H1 (cell line): ENCODE results near the gene APOC3. TPM values are rescaled to one million over a fixed set of nuclear protein-coding genes. Genes with fewer than 3 reads are reported as not detected.

Experiments used
- CTCF ChIA-PET: fragments of 300-600 bp; sonication (Branson Sonifier 250); formaldehyde crosslinking; loops from one replicate; lab custom pipeline; 2021; ENCODE audit not compliant: partially characterized antibody; lab: Charles Lee
- POLR2A ChIA-PET: fragments of 300-600 bp; sonication (Branson Sonifier 250); formaldehyde crosslinking; loops from one replicate; lab custom pipeline; 2021; ENCODE audit warnings: inconsistent platforms; ENCODE audit not compliant: partially characterized antibody; lab: Charles Lee
- DNase-seq, 2 experiments: peaks; one replicate each; pipeline versions ENCODE4 v3.0.0 to v3.0.0-alpha.2; 2010 to 2022; ENCODE audit warnings: low spot score in 2 of 2, low read depth in 1 of 2, mixed read lengths in 1 of 2
- FAIRE-seq: peaks from 2 replicates; lab custom pipeline; 2011; peaks lifted over from hg19 to GRCh38; lab: Jason Lieb, UNC
- H2AFZ ChIP-seq: 2 replicates; pipeline ENCODE4 v1.8.1; 2012; ENCODE audit warnings: low read length, inconsistent platforms
- H2AK5ac ChIP-seq: 2 replicates; pipeline ENCODE4 v1.6.1; 2013; ENCODE audit warnings: low read depth, low read length
- H2BK120ac ChIP-seq: replicated peaks from 2 replicates; pipeline ENCODE3; 2013; ENCODE audit warnings: low read depth, low read length, inconsistent platforms
- H2BK12ac ChIP-seq: 2 replicates; pipeline ENCODE4 v1.6.1; 2013; ENCODE audit warnings: low read depth, low read length
- H2BK15ac ChIP-seq: 2 replicates; pipeline ENCODE4 v1.6.1; 2013; ENCODE audit warnings: low read length
- H2BK20ac ChIP-seq: 2 replicates; pipeline ENCODE4 v1.6.1; 2013; ENCODE audit warnings: low read length
- H2BK5ac ChIP-seq: 2 replicates; pipeline ENCODE4 v1.6.1; 2013; ENCODE audit warnings: low read depth, low read length
- H3K14ac ChIP-seq: 2 replicates; pipeline ENCODE4 v1.6.1; 2013; ENCODE audit warnings: inconsistent platforms; ENCODE audit not compliant: insufficient read length
- H3K18ac ChIP-seq: 2 replicates; pipeline ENCODE4 v1.6.1; 2013; ENCODE audit warnings: low read length; ENCODE audit errors: extremely low read depth
- H3K23ac ChIP-seq: 2 replicates; pipeline ENCODE4 v1.6.1; 2013; ENCODE audit warnings: inconsistent platforms; ENCODE audit not compliant: insufficient read length
- H3K23me2 ChIP-seq: 2 replicates; pipeline ENCODE4 v1.6.1; 2013; ENCODE audit warnings: low read depth, low read length
- H3K27ac ChIP-seq: 2 replicates; pipeline ENCODE4 v1.6.1; 2011; ENCODE audit warnings: low read depth, low read length, inconsistent platforms
- H3K27me3 ChIP-seq, 4 experiments: replicated peaks in 1 of 4; 1 replicate in 1 of 4; 2 replicates in 3 of 4; pipeline versions ENCODE4 v1.6.1 to v1.8.1; 2011 to 2013; ENCODE audit warnings: low read length in 3 of 4, mild to moderate bottlenecking in 3 of 4, inconsistent platforms in 2 of 4, mixed read lengths in 2 of 4, moderate library complexity in 1 of 4; ENCODE audit not compliant: control insufficient read depth in 3 of 4, insufficient read depth in 3 of 4; ENCODE audit errors: extremely low read depth in 1 of 4
- H3K36me3 ChIP-seq, 4 experiments: 2 replicates each; pipeline versions ENCODE4 v1.6.1 to v1.8.1; 2011 to 2013; ENCODE audit warnings: mild to moderate bottlenecking in 4 of 4, low read length in 3 of 4, moderate library complexity in 2 of 4, control low read depth in 1 of 4, inconsistent platforms in 1 of 4; ENCODE audit not compliant: insufficient read depth in 4 of 4, control insufficient read depth in 2 of 4
- H3K4ac ChIP-seq: replicated peaks from 2 replicates; pipeline ENCODE3; 2013; ENCODE audit warnings: low read length, low read depth, mixed read lengths, inconsistent platforms; ENCODE audit not compliant: insufficient read length
- H3K4me1 ChIP-seq, 4 experiments: replicated peaks in 1 of 4; 1 replicate in 1 of 4; 2 replicates in 3 of 4; pipeline versions ENCODE4 v1.6.1 to v1.8.1; 2011 to 2013; ENCODE audit warnings: low read length in 3 of 4, inconsistent platforms in 2 of 4, mixed read lengths in 1 of 4; ENCODE audit not compliant: insufficient read depth in 4 of 4, control insufficient read depth in 3 of 4
- H3K4me2 ChIP-seq, 2 experiments: 2 replicates each; pipeline versions ENCODE4 v1.6.1 to v1.8.1; 2011 to 2013; ENCODE audit warnings: low read depth in 2 of 2, low read length in 2 of 2, control low read depth in 1 of 2, inconsistent platforms in 1 of 2, mild to moderate bottlenecking in 1 of 2; ENCODE audit not compliant: insufficient read depth in 1 of 2
- H3K4me3 ChIP-seq, 4 experiments: fragments of 200-600, 300-600 bp in 1 of 4; sonication (generic), shearing (Covaris generic), sonication (Bioruptor Twin) in 1 of 4; 2 replicates each; pipeline versions ENCODE4 v1.5.1 to v1.8.1; 2011 to 2016; ENCODE audit warnings: low read length in 4 of 4, low read depth in 3 of 4, control low read depth in 2 of 4, inconsistent platforms in 2 of 4, mild to moderate bottlenecking in 2 of 4, mixed read lengths in 1 of 4, moderate library complexity in 1 of 4; ENCODE audit not compliant: insufficient read depth in 2 of 4; ENCODE audit errors: extremely low read depth in 1 of 4
- H3K56ac ChIP-seq: replicated peaks from 2 replicates; pipeline ENCODE3; 2013; ENCODE audit warnings: low read depth, mild to moderate bottlenecking, mixed read lengths, low read length, inconsistent platforms; ENCODE audit not compliant: insufficient read length
- H3K79me1 ChIP-seq: 2 replicates; pipeline ENCODE4 v1.6.1; 2013; ENCODE audit warnings: low read depth, low read length, control low read depth
- H3K79me2 ChIP-seq, 2 experiments: 2 replicates each; pipeline versions ENCODE4 v1.6.1 to v1.8.1; 2012 to 2013; ENCODE audit warnings: low read length in 2 of 2, mild to moderate bottlenecking in 2 of 2, inconsistent platforms in 1 of 2; ENCODE audit not compliant: insufficient read depth in 2 of 2, control insufficient read depth in 1 of 2
- H3K9ac ChIP-seq, 4 experiments: replicated peaks in 1 of 4; 1 replicate in 1 of 4; 2 replicates in 3 of 4; pipeline versions ENCODE4 v1.6.1 to v1.8.1; 2011 to 2013; ENCODE audit warnings: low read depth in 3 of 4, low read length in 3 of 4, control low read depth in 2 of 4, mild to moderate bottlenecking in 2 of 4, moderate library complexity in 2 of 4, inconsistent platforms in 1 of 4; ENCODE audit errors: extremely low read depth in 1 of 4
- H3K9me3 ChIP-seq, 2 experiments: 2 replicates each; pipeline versions ENCODE4 v1.6.1 to v1.8.1; 2012 to 2013; ENCODE audit warnings: mild to moderate bottlenecking in 2 of 2, moderate library complexity in 2 of 2, control low read depth in 1 of 2, inconsistent platforms in 1 of 2, low read depth in 1 of 2, low read length in 1 of 2, mixed read lengths in 1 of 2; ENCODE audit not compliant: insufficient read depth in 2 of 2
- H4K20me1 ChIP-seq, 2 experiments: replicated peaks in 1 of 2; 2 replicates each; pipeline versions ENCODE3 to v1.8.1; 2011 to 2013; ENCODE audit warnings: inconsistent platforms in 2 of 2, low read length in 2 of 2, mild to moderate bottlenecking in 1 of 2; ENCODE audit not compliant: insufficient read depth in 2 of 2, control insufficient read depth in 1 of 2
- H4K5ac ChIP-seq: 2 replicates; pipeline ENCODE4 v1.6.1; 2013; ENCODE audit warnings: low read length, low read depth, mixed read lengths, inconsistent platforms; ENCODE audit not compliant: insufficient read length
- H4K8ac ChIP-seq: 2 replicates; pipeline ENCODE4 v1.8.0; 2013; ENCODE audit warnings: mild to moderate bottlenecking, moderate library complexity, low read length, inconsistent platforms; ENCODE audit not compliant: insufficient read depth; ENCODE audit errors: extremely low read depth
- H4K91ac ChIP-seq: replicated peaks from 2 replicates; pipeline ENCODE3; 2013; ENCODE audit warnings: low read length, mixed read lengths, inconsistent platforms; ENCODE audit not compliant: insufficient read length
- CTCF ChIP-seq, 3 experiments: IDR thresholded peaks; 1 replicate in 2 of 3; 2 replicates in 1 of 3; pipeline versions ENCODE4 v1.5.1 to v1.6.1; 2011; ENCODE audit warnings: low read length in 3 of 3, mild to moderate bottlenecking in 3 of 3, inconsistent platforms in 2 of 3, low read depth in 1 of 3, moderate library complexity in 1 of 3; ENCODE audit not compliant: insufficient read depth in 1 of 3; ENCODE audit errors: control extremely low read depth in 1 of 3
- HDAC2 ChIP-seq, 2 experiments: fragments of 300-600 bp in 1 of 2; sonication (generic) in 1 of 2; IDR thresholded peaks; 2 replicates each; pipeline ENCODE4 v1.6.1; 2011 to 2012; ENCODE audit warnings: low read depth in 2 of 2, low read length in 2 of 2, mild to moderate bottlenecking in 2 of 2, moderate library complexity in 2 of 2, borderline replicate concordance in 1 of 2, inconsistent platforms in 1 of 2
- KDM4A ChIP-seq: IDR thresholded peaks from one replicate; pipeline ENCODE4 v1.7.1; 2012; ENCODE audit warnings: low read depth, mild to moderate bottlenecking, moderate library complexity, low read length, inconsistent platforms; ENCODE audit not compliant: severe bottlenecking
- SIN3A ChIP-seq, 2 experiments: IDR thresholded peaks in 1 of 2; conservative IDR thresholded peaks in 1 of 2; 2 replicates each; pipeline ENCODE4 v1.6.1; 2011 to 2012; ENCODE audit warnings: low read length in 2 of 2, improper control_type of control experiment in 1 of 2, low read depth in 1 of 2, mild to moderate bottlenecking in 1 of 2
- SIRT6 ChIP-seq: IDR thresholded peaks from one replicate; pipeline ENCODE4 v1.7.1; 2012; ENCODE audit warnings: low read length, inconsistent platforms
- TAF1 ChIP-seq: IDR thresholded peaks from 2 replicates; pipeline ENCODE4 v1.6.1; 2011; ENCODE audit warnings: mild to moderate bottlenecking, low read depth, low read length
- USF2 ChIP-seq: IDR thresholded peaks from 2 replicates; pipeline ENCODE4 v1.6.1; 2011; ENCODE audit warnings: low read length, improper control_type of control experiment
- WGBS, 2 experiments: shearing (Covaris generic) in 1 of 2; methylation state at CpG; one replicate each; pipeline versions ENCODE4 v1.1.6 to v1.1.7; 2013 to 2015; ENCODE audit warnings: low lambda C conversion rate in 2 of 2, mixed read lengths in 2 of 2, inconsistent platforms in 1 of 2, low coverage in 1 of 2, missing lambda C conversion rate in 1 of 2; ENCODE audit not compliant: insufficient replicate concordance in 2 of 2, insufficient coverage in 1 of 2, insufficient read length in 1 of 2; ENCODE audit errors: extremely low coverage in 1 of 2, missing lambda C conversion rate in 1 of 2; 5-methylcytosine and 5-hydroxymethylcytosine counted together
- polyA plus RNA-seq, 7 experiments: library from polyadenylated mRNA; depleted of rRNA in 3 of 7; stranded (reverse) in 5 of 7; unstranded in 2 of 7; fragments of >200 nt in 5 of 7; fragments of 200-250 nt in 2 of 7; gene quantifications; 1 replicate in 5 of 7; 2 replicates in 1 of 7; 4 replicates in 1 of 7; pipeline versions ENCODE4 v1.2.1 to v1.2.3, GENCODE V29; 2011 to 2013; ENCODE audit warnings: missing spikeins in 2 of 7, mixed read lengths in 2 of 7
- total RNA-seq: library from RNA; stranded (reverse); fragmentation: NEBNext Ultra II Directional; extraction: Animal tissue kit (Norgen Biotek cat#: 25700); gene quantifications from 2 replicates; pipeline ENCODE4 v1.2.1, GENCODE V29; 2021

The APOC3 gene
- total and polyA plus RNA-seq, 2 of the 8 experiments (the other 6 are each of a cell fraction or from before 2014, with no cell fraction given): not detected

- Histone ChIP-seq H3K56ac (no peak overlapping the region), H4K91ac (no peak overlapping the region), H3K27ac (no peak overlapping the region), H2BK120ac (no peak overlapping the region), H3K18ac (no peak overlapping the region), H2AK5ac (no peak overlapping the region), H2BK12ac (no peak overlapping the region), H3K4me1 (no peaks in the 10 kb centered on the region), H2BK15ac (no peak overlapping the region), H4K20me1 (no peaks in the 10 kb centered on the region), H4K5ac (no peak overlapping the region), H3K4ac (no peak overlapping the region), H3K23ac (no peak overlapping the region), H3K36me3 (no peaks in the 10 kb centered on the region), H3K14ac (no peak overlapping the region), H3K27me3 (no peaks in the 10 kb centered on the region), H4K8ac (no peak overlapping the region), H3K4me3 (no peak overlapping the region), H2BK5ac (no peak overlapping the region), H3K79me1 (no peaks in the 10 kb centered on the region), H3K4me2 (no peak overlapping the region), H3K79me2 (no peaks in the 10 kb centered on the region), H2AFZ (no peak overlapping the region), H2BK20ac (no peak overlapping the region), H3K9me3 (no peaks in the 10 kb centered on the region), H3K9ac (no peak overlapping the region), H3K23me2 (no peaks in the 10 kb centered on the region)
- ChIA-PET CTCF (interaction anchor here (1.0 to 6.9 kb wide), 8 partner anchors 9 to 71 kb away, joined by 3 to 60 read pairs (median 4); partner anchors contain the start of genes APOA1, APOA5 and ZPR1), POLR2A (interaction anchor here (0.6 to 1.0 kb wide), 2 partner anchors 15 to 17 kb away, joined by 3 to 5 read pairs; no protein-coding TSS in a partner anchor)
- no peak for FAIRE-seq
- DNase-seq: no peak
- TF ChIP-seq HDAC2 (IDR thresholded peaks at IDR 0.05; ENCODE audit: borderline replicate concordance in 1 of 2, low read depth in 2 of 2, low read length in 2 of 2): no peak
- TF ChIP-seq USF2: no peak
- no peak for TF ChIP-seq SIRT6
- no peak for TF ChIP-seq TAF1
- no peak for TF ChIP-seq KDM4A
- TF ChIP-seq CTCF (IDR thresholded peaks at IDR 0.05; ENCODE audit: control extremely low read depth in 1 of 3, insufficient read depth in 1 of 3, low read depth in 1 of 3, low read length in 3 of 3): no peak
- no peak for TF ChIP-seq SIN3A (conservative IDR thresholded peaks at IDR 0.05 in 1 of 2, IDR thresholded peaks at IDR 0.05 in 1 of 2; ENCODE audit: low read depth in 1 of 2, low read length in 2 of 2)
- WGBS, 2 experiments: 76% methylated on average over 22 of the region's 22 CpGs; no CpG with 5 or more reads in 1 of the 2 experiments
Observed at GRCh38 chr11:116825854-116826750, 3.6 kb upstream of the APOC3 start.
